ENCODE measurements around the gene PIP5K1B. TPM values are rescaled to one million over a fixed set of nuclear protein-coding genes. Genes with fewer than 3 reads are reported as not detected.

PIP5K1B gene
- total RNA-seq, 1 donor from 2014 or later = 0.15 TPM

DNA sequence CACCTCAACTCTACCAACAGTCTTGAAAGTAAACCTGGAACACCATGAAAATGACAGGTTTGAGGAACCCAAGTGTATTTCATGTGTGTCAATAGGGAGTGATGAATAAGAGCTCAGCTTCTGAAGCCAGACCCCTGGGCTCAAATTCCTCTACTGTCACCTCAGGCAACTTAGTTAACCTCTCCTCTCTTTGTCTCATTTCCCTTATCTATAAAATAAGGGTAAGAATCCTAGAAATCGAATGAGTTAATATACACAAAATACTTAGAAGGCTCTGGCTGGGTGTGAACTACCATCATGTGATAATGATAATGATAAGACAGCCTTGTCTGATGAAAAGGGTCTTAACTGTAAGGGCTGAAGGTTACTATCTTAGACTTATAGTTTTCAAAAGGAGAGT is 66.3 kb downstream of the PIP5K1B start:
- no peak for DNase-seq (ENCODE audit: low read depth)

DNA sequence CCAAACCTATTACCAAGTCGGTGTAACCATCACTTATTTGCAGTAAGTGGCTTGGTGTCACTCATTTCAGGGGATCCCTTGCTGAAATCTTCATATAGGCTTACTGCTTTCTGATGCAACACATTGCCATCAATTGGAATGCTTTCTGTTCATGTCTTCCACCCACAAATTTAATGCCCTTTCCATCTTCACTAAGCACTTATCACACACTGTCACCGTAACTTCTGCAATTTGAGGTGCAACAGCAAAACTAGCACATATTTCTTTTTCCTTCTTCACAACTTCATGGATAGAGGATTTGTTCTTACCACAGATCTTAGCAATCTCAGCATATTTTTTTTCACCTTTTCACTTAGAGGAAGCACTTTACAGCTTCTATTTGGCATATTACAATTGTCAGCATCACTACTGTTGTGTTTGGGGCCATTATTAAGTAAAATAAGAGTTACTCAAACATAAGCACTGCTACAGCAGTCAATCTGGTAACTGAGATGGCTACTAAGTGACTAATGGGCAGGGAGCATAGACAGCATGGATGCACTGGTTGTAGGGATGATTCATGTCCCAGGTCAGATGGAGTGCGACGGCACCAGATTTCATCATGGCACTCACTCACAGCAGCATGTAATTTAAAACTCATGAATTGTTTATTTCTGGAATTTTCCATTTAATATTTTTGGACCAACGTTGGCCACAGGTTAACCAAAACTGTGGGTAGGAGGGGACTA is 70.1 kb downstream of the PIP5K1B start:
- DNase-seq (ENCODE audit: low read depth) = peak; percentile 28

DNA sequence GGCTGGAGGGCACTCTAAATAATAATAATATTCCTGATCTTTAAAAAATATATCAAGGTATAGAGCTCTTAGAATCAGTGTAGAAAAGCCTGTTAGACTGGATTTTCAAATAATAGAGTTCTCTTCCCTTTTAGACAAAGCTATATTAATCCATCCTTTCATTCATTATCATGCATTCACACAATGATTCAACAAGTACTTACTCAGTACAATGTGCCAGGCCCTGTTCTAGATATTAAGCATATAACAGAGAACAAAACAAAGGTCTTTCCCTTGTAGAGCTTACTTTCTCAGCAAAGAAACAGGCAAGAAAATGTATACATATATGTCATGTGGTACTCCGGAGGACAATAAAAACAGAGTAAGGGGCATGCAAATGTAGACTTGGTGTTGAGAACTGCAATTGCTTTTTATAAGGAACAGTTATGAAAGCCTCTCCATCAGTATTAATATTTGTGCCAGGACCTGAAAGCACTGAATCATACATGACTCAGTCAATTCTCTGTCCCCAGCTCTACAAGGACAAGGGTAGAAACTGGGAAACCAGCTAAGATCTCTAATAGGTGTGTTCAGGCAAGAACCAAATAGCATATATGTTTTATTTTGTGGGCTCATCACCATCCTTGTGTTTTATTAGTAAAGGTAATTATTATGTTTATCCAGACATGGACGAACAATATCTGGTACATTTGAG is 72.2 kb downstream of the PIP5K1B start:
- no peak for DNase-seq (ENCODE audit: low read depth)

DNA sequence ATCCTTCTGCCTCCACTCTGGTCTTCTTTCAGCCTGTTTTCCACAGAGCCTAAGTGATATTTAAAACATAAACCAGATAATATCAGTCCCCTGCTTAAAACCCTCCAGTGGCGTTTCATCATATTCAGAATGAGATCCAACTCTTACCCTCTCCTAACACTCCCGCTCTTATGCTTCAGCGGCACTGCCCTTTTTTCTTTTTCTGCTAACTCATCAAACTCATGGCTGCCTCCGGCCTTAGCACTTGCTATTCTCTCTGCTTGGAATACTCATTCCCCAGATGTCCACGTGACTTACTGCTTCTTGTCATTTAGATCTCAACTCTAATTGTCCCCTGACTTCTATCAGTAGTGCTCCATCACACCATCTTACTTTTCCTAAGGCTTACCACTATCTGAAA is 73.6 kb downstream of the PIP5K1B start:
- no peak for DNase-seq (ENCODE audit: low read depth)

DNA sequence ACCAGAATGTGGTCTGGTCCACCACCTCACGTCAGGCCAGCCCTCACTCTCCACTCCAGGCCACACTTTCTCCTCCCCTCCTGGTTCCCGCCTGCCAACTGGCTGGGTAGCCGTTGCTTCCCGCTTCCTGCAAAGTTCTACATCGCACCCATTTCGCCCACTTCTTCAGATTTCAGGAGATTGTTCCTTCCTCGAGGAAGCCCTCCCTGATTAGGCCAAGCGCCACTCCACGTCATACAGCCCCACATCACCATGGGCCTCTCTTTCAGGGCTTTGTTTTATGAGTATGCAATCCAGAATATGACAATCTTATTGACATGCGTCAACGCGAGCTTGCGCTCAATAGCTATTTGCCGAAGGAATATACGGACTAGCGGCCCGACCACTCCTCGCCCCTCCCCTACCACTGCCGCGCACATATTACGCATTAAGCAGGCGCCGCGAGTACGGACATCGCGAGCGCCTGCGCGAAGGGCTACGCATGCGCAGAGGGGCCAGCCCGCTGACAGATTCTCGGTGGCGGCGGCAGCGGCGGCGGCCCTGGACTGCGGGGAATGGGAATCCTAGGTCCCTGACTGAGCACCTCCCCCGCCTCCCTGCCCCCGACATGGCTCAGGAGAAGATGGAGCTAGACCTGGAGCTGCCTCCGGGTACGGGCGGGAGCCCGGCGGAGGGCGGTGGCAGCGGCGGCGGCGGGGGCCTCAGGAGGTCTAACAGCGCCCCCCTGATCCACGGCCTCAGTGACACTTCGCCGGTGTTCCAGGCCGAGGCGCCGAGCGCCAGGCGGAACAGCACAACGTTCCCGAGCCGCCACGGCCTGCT is 74.7 kb downstream of the PIP5K1B start:
- peak; percentile 76 for DNase-seq (ENCODE audit: low read depth)

DNA sequence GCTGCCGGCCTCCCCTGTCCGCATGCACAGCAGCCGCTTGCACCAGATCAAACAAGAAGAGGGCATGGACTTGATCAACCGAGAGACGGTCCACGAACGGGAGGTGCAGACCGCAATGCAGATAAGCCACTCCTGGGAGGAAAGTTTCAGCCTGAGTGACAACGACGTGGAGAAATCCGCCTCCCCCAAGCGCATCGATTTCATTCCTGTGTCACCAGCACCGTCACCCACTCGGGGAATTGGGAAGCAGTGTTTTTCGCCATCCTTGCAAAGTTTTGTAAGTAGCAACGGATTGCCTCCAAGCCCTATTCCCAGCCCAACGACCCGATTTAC is 75.3 kb downstream of the PIP5K1B start:
- DNase-seq (ENCODE audit: low read depth) = no peak

DNA sequence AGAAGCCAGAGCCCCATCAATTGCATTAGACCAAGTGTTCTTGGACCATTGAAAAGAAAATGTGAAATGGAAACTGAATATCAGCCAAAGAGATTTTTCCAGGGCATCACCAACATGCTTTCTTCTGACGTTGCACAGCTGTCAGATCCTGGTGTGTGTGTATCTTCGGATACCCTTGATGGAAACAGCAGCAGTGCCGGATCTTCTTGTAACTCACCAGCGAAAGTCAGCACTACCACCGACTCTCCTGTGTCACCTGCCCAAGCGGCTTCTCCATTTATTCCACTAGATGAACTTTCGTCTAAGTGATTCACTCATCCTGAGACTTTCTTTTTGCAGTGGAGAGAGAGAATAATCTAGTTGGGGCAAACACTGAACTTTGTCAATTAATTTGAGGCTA is 75.7 kb downstream of the PIP5K1B start:
- no peak for DNase-seq (ENCODE audit: low read depth)

DNA sequence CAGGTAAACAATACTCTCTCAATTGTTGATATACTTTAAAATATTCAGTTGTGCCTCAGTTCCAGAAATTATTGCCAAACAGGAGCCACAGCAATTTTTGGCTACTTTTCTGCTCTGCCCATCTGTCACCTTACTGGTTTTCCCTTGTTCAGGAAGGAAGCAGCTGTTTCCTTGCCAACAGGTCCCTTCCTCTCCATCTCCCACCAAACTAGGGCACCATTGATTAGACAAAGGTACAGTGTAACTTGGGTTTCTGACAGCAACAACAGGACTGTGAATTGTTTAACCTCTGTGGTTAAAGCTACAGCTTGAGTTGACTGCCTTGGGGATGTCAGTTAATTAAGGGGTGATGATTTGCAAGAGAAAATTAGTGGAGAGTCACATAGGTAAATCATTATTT is 76.9 kb downstream of the PIP5K1B start:
- DNase-seq (ENCODE audit: low read depth) = no peak

DNA sequence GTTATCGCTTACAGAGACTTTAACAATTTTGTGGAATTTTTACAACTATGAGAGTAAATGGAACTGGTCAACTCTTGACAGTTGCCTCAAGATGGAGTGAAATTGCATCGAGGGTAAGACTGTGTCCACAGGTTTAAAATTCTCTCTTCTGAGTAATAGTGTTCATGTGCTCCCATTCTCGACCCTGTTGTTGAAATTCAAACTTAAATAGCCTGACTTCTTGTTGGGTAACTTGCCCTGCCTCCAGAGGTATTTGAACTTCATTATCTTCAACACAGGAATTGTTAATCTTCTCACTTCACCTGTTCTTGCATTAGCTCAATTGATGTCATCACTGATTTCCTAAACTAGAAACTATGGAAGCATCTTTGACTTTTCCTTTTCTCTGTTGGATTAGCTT is 77.5 kb downstream of the PIP5K1B start:
- DNase-seq (ENCODE audit: low read depth) = no peak

DNA sequence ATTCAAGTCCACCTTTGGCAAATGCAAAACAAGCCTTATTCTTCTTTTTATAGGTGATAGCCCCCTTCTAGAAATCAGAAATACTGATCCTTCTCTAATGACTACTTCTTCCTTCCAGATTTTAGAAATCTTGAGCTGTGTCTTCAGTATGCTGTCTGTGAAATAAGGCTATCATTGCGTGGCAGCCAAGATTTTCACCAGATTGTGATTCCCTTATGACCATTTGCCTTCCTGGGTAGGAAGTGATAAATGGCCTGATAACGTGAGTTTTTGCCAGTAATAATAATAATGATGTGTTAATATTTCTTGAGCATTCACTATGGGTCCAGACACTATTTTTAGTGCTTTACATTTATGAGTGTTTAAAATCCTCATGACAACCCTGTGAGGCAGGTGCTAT is 80.9 kb downstream of the PIP5K1B start:
- no peak for DNase-seq (ENCODE audit: low read depth)

DNA sequence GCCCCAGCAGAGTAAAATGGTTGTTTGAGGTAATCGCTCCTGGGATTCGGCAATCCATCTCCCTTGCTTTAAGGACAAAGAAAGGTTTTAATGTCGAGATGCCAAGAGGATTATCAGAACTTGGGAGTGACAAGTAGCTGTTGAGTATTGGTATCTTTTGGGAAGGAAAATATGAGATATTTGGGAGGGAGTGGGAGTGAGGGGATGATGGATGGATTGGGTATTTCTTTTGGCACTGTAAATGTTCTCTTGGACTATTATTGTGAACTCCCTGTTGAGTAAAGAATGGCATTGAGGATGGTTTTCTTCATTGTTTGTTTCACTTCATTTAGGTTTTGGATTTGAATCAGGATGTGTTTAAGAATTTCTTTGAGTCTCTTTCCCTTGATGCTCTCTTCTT is 86.1 kb downstream of the PIP5K1B start:
- no peak for DNase-seq (ENCODE audit: low read depth)

DNA sequence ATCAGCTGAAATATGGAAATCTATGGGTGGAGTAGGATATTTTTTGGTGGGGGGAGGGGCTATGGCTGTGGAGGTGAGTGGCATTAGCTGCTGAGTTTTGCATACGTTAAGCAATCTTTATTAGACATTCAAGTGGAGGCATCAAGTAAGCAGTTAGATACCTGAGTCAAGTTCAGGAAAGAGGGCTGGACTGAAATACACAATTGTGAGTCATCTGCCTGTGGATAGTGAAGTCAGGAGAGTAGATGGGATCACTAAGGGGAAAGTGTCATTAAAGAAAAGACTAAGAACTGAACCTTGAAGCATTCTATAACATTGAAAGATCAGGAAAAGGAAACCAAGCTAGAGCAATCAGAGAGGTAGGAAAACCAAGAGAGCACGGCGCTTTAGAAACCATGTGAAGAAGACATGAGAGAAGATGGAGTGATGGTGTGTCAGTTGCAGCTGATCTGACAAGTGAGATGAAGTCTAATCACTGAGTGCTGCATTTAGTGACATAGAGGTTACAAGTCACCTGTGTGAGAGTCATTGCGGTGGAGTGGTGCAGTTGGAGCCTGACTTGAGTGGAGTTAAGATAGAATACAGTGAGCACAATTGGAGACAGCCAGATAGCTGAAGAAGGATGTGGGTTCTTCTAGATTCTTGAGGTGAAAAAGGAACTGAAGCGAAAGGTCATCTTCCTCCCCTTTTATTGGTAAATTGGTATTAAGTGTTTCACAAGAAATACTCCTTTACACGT is 88.7 kb downstream of the PIP5K1B start:
- no peak for DNase-seq (ENCODE audit: low read depth)

DNA sequence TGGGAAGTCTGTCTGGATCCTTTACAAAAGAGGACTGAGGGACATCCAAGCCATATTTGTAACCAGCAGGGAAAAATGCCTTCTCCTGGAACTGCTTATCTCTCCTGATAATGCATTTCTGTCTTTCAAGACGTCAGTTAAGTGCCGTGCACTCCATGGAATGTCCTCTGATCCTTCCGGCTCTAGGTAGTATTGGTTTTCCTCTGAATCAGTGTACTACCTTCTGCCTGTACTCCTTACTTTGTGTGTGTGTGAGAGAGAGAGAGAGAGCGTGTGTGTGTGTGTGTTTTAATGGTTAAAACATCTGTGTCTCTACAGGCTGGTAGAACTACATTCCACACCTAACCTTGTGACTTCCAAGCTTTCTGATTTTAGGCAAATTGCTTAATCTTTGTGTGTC is 89.9 kb downstream of the PIP5K1B start:
- DNase-seq (ENCODE audit: low read depth) = peak; percentile 4

DNA sequence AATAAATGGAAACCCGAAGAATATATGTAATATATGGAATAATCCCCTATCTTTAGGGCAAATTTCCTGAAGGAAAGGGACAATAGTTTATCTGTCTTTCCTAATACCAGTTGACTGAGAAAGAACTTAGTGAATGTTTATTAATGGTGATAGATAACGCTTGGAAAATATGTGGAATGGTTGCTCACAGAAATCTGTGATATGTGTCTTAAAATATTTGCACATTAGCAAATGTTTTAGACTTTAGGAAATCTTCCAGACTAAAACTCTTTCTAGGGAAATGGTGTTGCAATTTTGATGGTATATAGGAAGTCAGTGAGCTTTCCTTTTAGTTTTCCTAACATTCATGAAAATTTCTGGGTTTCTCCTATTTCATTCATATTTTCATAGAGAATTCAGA is 90.4 kb downstream of the PIP5K1B start:
- no peak for DNase-seq (ENCODE audit: low read depth)

DNA sequence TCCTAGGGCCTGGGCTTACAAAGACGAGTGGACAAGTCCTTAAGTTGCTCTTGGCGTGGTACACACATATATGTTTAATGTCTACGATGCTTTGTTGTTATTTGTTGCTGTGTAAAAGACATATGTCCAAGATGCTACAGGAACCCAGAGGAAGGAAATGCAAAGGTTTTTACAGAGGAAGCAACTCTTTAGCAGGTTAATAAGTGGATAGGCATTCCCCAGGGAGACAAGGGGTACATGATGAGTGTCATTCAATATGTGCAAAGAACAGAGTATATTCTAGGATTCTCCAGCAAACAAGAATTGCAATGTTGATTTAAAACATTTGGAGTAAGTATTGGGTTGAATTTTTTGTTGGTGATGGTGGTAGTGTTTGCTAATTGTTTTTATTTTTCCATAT is 92.1 kb downstream of the PIP5K1B start:
- DNase-seq (ENCODE audit: low read depth) = no peak

DNA sequence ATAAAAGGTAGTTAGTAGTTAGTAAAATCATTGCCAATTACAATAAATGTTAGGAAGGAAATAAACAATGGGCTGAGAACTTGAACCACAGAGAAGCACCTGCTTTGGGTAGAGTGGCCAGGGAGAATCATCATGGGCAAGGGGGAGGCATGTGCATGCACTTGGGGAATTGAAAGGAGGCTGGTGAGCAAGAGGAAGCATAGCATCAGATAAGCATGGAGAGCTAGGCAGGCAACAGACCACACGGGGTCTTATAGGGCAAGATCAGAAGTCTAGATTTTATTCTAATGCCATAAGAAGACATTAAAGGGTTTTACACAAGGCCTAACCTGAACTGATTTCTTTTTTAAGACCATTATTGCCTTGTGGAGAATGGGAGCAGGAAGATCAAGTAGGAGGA is 93.4 kb downstream of the PIP5K1B start:
- DNase-seq (ENCODE audit: low read depth) = no peak

DNA sequence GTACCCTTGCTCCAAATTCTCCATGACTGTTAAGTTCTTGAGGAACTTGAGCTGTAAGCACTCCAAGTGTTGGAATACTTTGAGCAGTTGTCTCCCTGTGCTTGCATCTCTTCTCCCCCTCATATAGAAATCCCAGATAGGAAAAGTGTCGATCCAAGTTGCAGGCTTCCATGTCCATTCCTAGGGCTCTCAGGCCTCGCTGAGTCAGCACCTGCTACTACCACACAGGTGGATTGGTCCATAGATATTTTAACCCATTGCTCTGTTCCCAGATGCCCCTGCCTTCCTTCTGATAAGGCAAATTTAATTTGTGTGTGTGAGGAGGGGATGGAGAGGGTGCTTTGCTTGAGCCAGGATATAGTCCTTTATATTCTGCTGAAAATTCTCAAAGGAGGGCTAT is 95.8 kb downstream of the PIP5K1B start:
- DNase-seq (ENCODE audit: low read depth) = no peak

DNA sequence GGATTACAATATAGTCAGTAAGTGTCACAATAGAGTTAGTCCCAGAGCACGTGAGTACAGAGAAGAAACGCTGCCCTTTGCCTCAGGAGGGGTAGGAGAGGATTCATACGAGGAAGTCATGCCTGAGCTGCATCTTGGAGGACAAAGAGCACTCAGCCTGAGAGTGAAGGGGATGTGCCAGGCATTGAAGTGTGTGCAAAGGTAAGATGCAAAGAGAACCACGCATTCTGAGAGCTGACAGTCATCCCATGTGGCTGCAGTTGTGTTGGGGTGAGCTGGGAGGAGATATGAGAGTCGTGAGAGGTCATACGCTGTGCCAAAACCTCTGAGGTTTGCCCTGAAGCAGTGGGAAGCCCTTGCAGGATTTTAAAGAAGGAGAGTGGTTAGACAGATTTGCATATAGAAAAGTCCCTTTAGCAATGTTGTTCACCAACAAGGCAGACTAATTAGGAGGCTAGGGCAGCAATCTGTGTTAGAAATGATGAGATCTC is 97.5 kb downstream of the PIP5K1B start:
- DNase-seq (ENCODE audit: low read depth) = no peak

DNA sequence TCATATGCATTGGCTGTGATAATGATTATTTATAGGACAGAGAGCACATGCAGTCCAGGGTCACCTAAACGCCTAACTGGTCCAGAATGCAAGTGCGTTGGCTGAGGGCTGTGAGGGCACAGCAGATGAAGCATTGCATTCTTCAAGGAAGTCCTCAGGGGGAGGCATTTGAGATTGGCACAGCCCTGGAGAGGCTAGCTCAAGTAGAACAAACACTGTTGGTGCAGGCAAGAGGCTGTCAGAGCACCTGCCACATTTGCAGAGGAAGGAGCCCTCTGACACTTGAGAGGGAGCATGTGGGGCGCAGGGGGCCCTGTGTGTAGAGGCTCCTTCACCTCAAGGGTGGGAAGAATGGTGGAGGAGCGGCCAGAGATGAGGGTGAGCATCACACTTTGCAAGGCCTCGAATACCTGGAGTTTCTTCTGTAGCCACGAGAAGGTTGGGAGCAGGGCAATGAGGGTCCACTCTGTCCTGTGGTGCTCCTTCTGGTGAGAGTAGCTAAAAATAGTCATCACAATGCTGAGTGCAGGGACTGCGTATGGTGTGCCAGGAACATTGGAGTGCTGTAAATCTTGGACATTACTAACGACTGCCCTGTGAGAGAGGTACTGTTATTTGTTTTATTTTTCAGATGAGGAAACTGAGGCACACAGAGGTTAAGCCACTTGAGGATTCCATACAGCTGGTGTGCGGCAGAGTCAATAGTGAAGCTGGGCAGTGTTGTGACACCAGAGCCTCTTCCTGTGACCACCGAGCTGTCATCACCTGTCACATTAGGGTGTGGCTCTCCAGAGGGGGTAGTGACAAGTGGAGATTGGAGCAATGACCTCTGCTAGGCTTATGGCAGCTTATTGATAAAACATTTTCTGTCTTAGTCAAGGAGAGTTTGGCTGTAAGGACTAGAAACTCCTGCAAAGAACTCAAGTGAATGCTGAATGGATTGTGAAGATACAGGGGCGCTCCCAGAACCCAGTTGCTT is 100.2 kb downstream of the PIP5K1B start:
- no peak for DNase-seq (ENCODE audit: low read depth)

DNA sequence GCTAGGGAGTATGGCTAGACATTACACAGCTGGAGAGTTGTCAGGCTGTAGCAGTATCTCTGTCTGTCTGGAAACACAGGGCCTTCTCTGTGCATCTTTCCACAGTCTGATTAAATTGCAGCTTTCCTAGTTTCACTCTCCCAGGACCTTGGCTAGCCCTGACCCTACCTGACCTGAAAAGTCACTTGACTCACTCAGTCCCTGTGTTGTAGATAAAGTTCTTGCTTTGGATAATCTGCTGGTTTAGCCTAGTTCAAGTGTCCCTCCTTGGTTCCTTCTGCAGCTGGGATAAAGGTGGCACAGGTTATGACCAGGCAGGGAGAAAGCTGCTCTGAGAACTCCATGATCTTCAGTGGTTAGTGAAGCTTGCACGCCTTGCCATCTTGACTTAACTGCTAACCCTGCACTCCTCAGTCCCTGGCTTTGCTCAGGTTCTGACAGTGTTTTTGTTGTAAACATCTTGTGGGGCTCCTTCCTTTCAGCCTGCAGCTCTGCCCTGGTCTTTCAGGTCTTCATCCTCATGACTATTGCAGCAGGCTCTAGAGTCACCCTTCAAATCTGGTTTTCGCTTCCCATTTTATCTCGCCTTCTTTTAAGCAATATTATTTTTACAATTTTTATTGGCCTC is 101.0 kb downstream of the PIP5K1B start:
- no peak for DNase-seq (ENCODE audit: low read depth)
